Stimulated activated CD4-positive, alpha-beta T cell treated with anti-CD3 and anti-CD28 coated beads, Interleukin-4, amount 100 ng/mL, for 4 hours (primary cell): ENCODE data around the gene MYZAP.
A peak's percentile ranks its signal among the peaks of the same experiment; 100 is the strongest.

Source experiments
- DNase-seq, 2 experiments: peaks; one replicate each; pipeline ENCODE4 v3.0.0-alpha.2; 2020

Gene MYZAP

DNA sequence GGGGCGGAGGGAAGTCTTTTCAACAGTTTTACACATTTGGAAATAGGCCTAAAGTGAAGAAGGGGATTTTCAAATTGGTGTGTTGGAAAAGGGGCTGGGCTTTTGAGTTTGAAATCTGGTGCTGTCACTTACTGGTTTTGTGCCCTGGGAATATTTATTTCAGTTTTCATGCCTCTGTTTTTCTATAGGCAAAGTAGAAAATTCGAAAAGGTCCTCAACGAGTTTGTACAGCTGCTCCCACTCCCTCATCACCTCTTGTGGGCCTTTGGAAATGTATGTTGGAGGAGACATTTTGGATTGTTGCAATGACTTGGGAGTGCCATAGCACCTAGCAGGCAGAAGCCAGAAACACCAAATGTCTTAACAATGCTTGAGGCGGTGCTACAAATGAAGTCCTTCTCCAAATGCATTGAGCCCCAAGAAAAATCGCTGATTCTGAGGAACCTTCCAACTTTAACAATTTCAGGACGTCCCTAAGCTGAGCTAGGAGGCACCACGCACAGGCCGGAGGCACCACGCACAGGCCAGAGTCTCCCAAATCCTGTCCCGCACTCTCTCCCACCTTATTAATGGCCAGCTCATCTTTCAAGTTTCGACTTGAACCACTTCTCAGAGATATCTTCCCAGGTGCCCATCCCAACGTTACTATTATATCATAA lies 114.2 kb downstream of the MYZAP start:
- peak in 1 of 2 experiments; percentile 3 for DNase-seq

DNA sequence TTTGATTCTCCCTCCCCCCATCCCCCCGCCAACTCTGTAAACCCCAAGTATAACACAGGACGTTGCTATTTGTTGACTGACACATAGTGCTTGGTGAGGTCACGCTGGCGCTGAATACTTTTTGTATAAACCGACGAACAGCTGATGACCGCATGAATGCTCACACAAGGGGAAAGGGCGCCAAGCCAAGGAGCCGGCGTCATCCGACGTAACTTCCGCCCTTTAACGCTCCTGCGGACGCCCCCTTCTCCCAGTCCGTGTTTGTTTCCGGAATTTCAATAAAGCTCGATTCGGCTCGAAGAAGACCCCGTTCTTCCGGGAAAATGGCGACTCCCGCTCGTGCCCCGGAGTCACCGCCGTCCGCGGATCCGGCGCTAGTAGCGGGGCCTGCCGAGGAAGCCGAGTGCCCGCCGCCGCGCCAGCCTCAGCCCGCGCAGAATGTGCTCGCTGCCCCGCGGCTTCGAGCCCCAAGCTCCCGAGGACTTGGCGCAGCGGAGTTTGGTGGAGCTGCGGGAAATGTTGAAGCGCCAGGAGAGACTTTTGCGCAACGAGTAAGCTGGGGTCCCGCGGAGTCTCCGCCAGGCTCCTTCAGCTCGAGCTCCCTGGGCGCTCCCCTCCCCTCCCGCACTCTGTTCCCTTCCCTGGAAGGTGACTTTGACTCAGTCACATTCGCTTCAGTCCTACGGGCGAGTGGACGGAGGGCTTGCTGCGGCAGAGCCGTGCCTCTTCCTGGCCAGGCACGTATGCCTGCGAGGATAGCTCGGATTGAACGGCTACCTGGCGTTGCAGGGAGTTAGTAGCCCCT lies 114.9 kb downstream of the MYZAP start, which contains the start of gene POLR2M:
POLR2M (plus strand) TSS at position 310 of the 805 bp plus-strand sequence; CDS start at position 439, 129 bp downstream.
- peak; percentile 79 to 92 for DNase-seq

DNA sequence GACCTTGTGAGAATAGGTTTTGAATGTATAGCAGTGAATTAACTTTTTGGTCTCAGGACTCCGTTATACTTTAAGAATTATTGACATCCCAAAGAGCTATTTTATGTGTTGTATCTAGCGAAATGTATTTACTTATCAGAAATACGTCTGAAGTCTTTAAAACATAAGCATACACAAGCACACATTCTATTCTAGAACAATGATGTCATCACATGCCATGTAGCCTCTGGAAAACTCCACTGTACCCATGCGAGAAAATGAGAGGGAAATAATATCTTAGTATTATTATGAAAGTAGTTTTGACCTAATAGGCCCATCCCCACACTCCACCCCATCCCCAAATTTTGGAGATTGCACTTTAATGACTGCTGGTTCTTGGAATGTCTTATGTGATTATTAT lies 116.3 kb downstream of the MYZAP start:
- DNase-seq = no peak

DNA sequence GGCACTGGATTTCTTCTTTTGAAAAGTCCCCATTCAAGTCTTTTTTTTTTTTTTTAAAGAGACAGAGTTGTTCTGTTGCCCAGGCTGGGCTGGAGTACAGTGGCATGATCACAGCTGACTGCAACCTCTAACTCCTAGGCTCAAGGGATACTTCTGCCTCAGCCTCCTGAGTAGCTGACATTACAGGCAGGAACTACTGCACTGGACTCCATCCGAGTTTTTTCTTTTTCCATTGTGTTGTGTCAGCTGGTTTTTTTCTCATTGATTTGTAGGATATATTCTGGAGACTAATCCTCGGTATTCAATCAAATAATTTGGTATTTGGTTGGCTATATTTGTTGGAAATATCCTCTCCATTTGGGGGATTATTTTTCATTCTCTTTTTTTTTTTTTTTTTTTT lies 126.6 kb downstream of the MYZAP start:
- no peak for DNase-seq

GRCh38 chr15:57720867-57721266 lies 129.2 kb downstream of the MYZAP start:
- no peak for DNase-seq

DNA sequence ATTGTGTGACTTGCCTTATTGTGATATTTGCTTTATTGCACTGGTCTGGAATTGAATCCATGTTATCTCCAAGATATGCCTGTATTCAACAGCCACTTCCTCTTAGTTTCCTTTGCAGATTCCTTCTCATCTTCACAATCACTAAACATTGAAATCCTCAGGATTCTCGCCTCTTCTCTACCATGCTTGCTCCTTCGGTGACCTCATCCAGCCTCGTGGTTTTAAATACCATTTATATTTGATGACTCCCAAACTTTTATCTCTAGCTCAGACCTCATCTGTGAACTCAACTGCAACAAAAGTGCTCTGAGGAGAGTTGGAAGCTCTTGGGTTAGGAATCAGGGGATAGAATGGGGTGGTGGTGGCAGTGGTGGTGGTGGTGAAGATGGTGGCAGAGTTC lies 134.7 kb downstream of the MYZAP start:
- no peak for DNase-seq

DNA sequence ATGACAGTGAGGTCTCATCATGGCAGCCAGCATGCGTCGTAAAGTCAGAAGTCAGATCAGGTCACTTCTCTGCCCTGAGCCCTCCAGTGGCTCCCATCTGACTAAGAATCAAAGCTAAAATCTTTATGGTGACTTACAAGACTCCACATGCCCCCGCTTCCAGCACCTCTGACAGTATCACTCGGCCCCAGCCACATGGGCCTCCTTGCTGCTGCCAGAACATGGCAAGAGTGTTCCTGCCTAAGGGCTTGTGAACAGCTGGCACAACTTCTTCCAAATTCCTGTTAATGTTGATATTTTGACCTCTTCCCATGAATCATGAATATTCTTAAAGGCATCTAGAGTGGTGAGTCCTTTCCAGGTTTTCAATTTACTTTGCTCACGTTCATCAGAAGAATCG lies 135.3 kb downstream of the MYZAP start:
- no peak for DNase-seq

- no peak for DNase-seq
Observed at GRCh38 chr15:57728436-57728835, 136.7 kb downstream of the MYZAP start.

DNA sequence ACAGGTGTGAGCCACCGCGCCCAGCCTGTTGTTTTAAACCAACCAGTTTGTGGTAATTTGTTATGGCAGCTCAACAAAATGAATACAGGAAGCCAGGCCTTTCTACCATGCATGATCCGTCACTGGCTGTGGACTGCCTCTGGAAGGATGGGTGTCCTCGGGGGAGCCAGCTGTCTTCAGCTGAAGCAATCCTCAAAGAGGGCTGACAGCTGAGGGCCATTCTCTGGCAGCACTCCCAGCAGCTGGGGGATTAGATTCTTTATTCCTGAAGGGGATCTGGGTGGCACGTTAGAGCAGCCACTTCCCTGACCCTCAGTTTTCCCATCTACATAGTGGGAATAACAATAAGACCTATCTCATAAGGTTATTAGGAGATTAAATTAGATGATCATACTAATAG lies 139.2 kb downstream of the MYZAP start:
- no peak for DNase-seq

DNA sequence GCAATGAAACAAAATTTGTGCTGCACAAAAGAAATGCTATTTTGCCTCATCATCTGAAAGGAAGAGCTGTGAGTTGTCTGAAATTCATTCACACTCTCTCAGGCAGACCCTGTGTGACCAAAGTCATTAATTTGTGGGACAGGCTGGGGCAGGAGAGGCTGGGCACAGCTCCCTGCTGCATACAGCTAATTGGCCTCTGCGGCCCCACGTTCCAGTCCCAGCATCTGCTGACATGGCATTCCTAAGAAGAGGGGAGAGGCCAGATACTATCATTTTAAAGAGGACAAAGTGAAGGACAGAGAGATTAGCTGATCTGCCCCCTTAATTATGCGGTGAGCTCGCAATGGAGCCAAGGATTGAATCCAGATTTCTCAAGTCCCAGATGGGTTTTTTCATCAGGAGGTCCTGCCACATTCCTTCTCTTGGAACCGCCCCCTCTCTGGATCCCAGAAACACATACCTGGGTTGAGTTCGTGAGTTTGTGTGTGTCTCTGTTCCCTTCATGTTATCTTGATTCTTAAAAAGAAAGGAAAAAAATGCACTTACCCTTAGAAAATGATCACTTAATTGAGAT lies 139.9 kb downstream of the MYZAP start:
- DNase-seq = no peak

DNA sequence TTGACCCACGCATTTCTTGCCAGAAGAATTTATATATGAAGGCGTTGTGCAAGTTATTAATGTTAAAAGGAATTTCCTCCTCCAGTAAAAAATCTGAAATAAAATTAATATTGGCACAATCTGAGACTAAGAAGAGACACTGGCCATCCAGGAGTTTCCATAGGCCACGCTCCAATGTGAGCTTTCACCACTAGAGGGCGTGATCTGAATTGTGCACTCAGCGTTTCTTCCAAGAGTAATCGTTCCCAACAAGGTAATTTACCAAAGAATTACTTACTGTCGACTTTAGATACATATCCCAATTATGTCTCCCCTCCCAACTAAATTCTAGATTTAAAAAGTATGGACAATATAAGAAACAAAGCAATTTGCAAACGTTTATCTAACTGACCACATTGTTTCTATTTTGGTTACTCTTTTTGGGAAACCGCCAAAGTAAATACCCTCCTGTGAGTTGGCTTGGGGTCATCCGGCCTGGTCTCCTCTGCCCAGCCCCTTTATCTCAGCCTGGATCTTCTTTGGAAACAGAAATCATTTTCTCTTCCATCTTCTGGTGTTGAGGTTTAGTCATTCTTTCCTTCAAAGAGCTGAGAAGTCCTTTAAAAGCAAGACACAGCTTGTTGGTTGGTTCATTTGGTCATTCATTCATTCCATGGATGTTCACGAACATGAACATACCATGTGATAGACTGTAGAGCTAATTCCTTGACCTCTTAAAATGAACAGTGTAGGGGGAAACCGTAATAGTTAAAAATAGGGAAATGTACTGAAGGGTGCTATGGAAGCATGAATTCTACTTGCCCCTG lies 141.0 kb downstream of the MYZAP start:
- DNase-seq = peak; percentile 19 to 36

DNA sequence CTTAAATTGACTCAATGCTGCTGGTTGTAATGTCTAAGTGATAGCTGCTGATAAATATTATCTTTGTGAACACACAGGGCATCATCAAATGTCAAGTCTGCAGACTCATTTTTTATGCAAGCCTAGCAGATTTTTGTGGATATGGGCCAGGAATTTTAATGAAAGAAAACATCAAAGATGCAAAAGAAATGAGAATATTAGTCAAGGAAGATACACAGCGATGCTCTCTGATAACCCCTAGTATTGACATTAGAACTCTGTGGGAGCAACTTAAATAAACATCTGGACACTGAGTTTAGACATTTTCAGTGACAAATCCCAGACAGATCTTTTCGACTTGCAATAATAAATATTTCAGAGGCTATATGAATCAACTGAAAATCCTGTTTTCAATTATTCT lies 143.2 kb downstream of the MYZAP start:
- no peak for DNase-seq
